HepG2 (cell line): ENCODE results near the gene CASD1. TPM values are rescaled to one million over a fixed set of nuclear protein-coding genes. Genes with fewer than 3 reads are reported as not detected.

ENCODE experiments used
- ATAC-seq: fragments of 200-7000 bp; cut with Tn5 transposase; 3 replicates; pipeline ENCODE4 v1.9.1; 2020; ENCODE audit warnings: mild to moderate bottlenecking, moderate library complexity
- BruUV-seq: library from RNA; stranded (reverse); fragments of 400-500 nt; replicated peaks from 2 replicates; lab custom pipeline; 2021; lab: Mats Ljungman, UMichigan
- CTCF ChIA-PET: fragments of 300-600 bp; formaldehyde crosslinking; extraction: SDS; loops from one replicate; lab custom pipeline; 2021; ENCODE audit warnings: low total read pairs, inconsistent platforms, low intra/inter-chr PET ratio; lab: Yijun Ruan, JAX
- POLR2A ChIA-PET: fragments of 350-600 bp; sonication (Branson Sonifier 250); formaldehyde crosslinking; loops from one replicate; lab custom pipeline; 2020; ENCODE audit warnings: antibody characterized with exemption, inconsistent platforms; lab: Yijun Ruan, JAX
- DNase-seq: peaks from one replicate; pipeline ENCODE4 v3.0.0-alpha.2; 2015; ENCODE audit warnings: low spot score
- FAIRE-seq: peaks from 3 replicates; lab custom pipeline; 2011; peaks lifted over from hg19 to GRCh38; lab: Jason Lieb, UNC
- H2AFZ ChIP-seq: one replicate; pipeline ENCODE4 v1.6.1; 2011; ENCODE audit warnings: low read length, inconsistent platforms
- H3K27ac ChIP-seq: fragments of 300-600 bp; 3 replicates; pipeline ENCODE4 v1.8.0; 2011; ENCODE audit warnings: mixed run types, mild to moderate bottlenecking, mixed read lengths, low read length, inconsistent platforms; ENCODE audit not compliant: insufficient read depth; ENCODE audit errors: extremely low read length
- H3K27me3 ChIP-seq, 2 experiments: fragments of 200-600 bp in 1 of 2; 2 replicates in 1 of 2; 3 replicates in 1 of 2; pipeline versions ENCODE4 v1.6.0 to v1.8.0; 2011; ENCODE audit warnings: low read length in 2 of 2, mild to moderate bottlenecking in 2 of 2, moderate library complexity in 2 of 2, inconsistent platforms in 1 of 2; ENCODE audit not compliant: insufficient read depth in 2 of 2, control insufficient read depth in 1 of 2
- H3K36me3 ChIP-seq, 2 experiments: fragments of 200-600 bp in 1 of 2; replicated peaks in 1 of 2; 2 replicates in 1 of 2; 3 replicates in 1 of 2; pipeline versions ENCODE4 v1.5.1 to v1.8.0; 2011; ENCODE audit warnings: low read length in 2 of 2, inconsistent platforms in 1 of 2; ENCODE audit not compliant: insufficient read depth in 2 of 2, control insufficient read depth in 1 of 2
- H3K4me1 ChIP-seq: 2 replicates; pipeline ENCODE4 v1.5.1; 2012; ENCODE audit warnings: low read length, inconsistent platforms; ENCODE audit not compliant: insufficient read depth
- H3K4me2 ChIP-seq: 2 replicates; pipeline ENCODE4 v1.6.0; 2011; ENCODE audit warnings: low read depth, low read length, inconsistent platforms
- H3K4me3 ChIP-seq, 3 experiments: fragments of 200-600 bp in 1 of 3; sonication (generic), shearing (Covaris generic) in 1 of 3; replicated peaks in 1 of 3; 2 replicates each; pipeline ENCODE4 v1.5.1; 2011 to 2016; ENCODE audit warnings: low read length in 3 of 3, inconsistent platforms in 2 of 3, low read depth in 2 of 3, mild to moderate bottlenecking in 2 of 3, control low read depth in 1 of 3, mixed read lengths in 1 of 3; ENCODE audit not compliant: insufficient read depth in 1 of 3
- H3K79me2 ChIP-seq: one replicate; pipeline ENCODE4 v1.6.1; 2011; ENCODE audit warnings: low read length, inconsistent platforms; ENCODE audit not compliant: insufficient read depth
- H3K9ac ChIP-seq: 2 replicates; pipeline ENCODE4 v1.6.0; 2011; ENCODE audit warnings: mild to moderate bottlenecking, low read depth, low read length, inconsistent platforms; ENCODE audit not compliant: insufficient read depth
- H3K9me3 ChIP-seq: 2 replicates; pipeline ENCODE4 v1.5.1; 2012; ENCODE audit warnings: mild to moderate bottlenecking, low read length
- H4K20me1 ChIP-seq: 2 replicates; pipeline ENCODE4 v1.6.0; 2011; ENCODE audit warnings: inconsistent platforms, mild to moderate bottlenecking, low read length, moderate library complexity; ENCODE audit not compliant: insufficient read depth
- HNF4A ChIP-seq: sonication (generic); formaldehyde crosslinking; IDR thresholded peaks from 2 replicates; pipeline ENCODE4 v1.4.0; 2020; ENCODE audit warnings: missing genetic modification reagents
- HNRNPLL ChIP-seq: fragments of 200-400 bp; formaldehyde crosslinking; IDR thresholded peaks from 2 replicates; pipeline ENCODE4 v1.6.1; 2017; ENCODE audit warnings: mild to moderate bottlenecking, low read depth, low read length; ENCODE audit not compliant: poor library complexity, severe bottlenecking
- MAFF ChIP-seq: IDR thresholded peaks from 2 replicates; pipeline ENCODE4 v1.6.1; 2011; ENCODE audit warnings: low read depth, low read length, improper control_type of control experiment
- MAFK ChIP-seq, 2 experiments: IDR thresholded peaks in 1 of 2; conservative IDR thresholded peaks in 1 of 2; 2 replicates each; pipeline ENCODE4 v1.6.1; 2011; ENCODE audit warnings: improper control_type of control experiment in 2 of 2, low read length in 2 of 2
- TAF15 ChIP-seq: fragments of 200-400 bp; formaldehyde crosslinking; IDR thresholded peaks from one replicate; pipeline ENCODE4 v1.6.1; 2018; ENCODE audit warnings: mild to moderate bottlenecking, low read depth, low read length; ENCODE audit not compliant: poor library complexity, severe bottlenecking
- ZIK1 ChIP-seq: sonication (generic); formaldehyde crosslinking; IDR thresholded peaks from 2 replicates; pipeline ENCODE4 v1.5.0; 2020; ENCODE audit warnings: mild to moderate bottlenecking, low read depth, missing genetic modification reagents, borderline replicate concordance
- ZNF225 ChIP-seq: sonication (generic); formaldehyde crosslinking; IDR thresholded peaks from 2 replicates; pipeline ENCODE4 v1.4.0; 2020; ENCODE audit warnings: mild to moderate bottlenecking, missing genetic modification reagents
- ZNF264 ChIP-seq: sonication (generic); formaldehyde crosslinking; IDR thresholded peaks from 2 replicates; pipeline ENCODE4 v1.4.0; 2020; ENCODE audit warnings: missing genetic modification reagents
- ZNF296 ChIP-seq: sonication (generic); formaldehyde crosslinking; conservative IDR thresholded peaks from 2 replicates; pipeline ENCODE4 v1.5.0; 2020; ENCODE audit warnings: mild to moderate bottlenecking, missing genetic modification reagents
- WGBS: methylation state at CpG from one replicate; pipeline ENCODE4 v1.1.6; 2017; ENCODE audit warnings: low lambda C conversion rate; 5-methylcytosine and 5-hydroxymethylcytosine counted together
- in situ Hi-C: cut with HindIII; loops from 2 replicates; pipeline ENCODE4 v1.10.0; 2017; ENCODE audit warnings: low pct_unique_long_range_greater_than_20kb; ENCODE audit not compliant: extremely low pct_ligation_motif_present
- intact Hi-C: fragments of 100-400 bp; cut with micrococcal nuclease; formaldehyde crosslinking; loops from one replicate; pipeline ENCODE4 v1.10.0; 2022; ENCODE audit not compliant: unreplicated experiment
- polyA plus RNA-seq, 8 experiments: library from polyadenylated mRNA; depleted of rRNA in 3 of 8; stranded (reverse) in 7 of 8; unstranded in 1 of 8; fragments of >200 nt; fragmentation: Illumina TruSeq in 4 of 8; extraction: Trizol in 4 of 8; gene quantifications; 2 replicates each; pipeline versions ENCODE4 v1.2.1 to v1.2.3, GENCODE V29; 2011 to 2016; ENCODE audit warnings: low read depth in 4 of 8, missing spikeins in 1 of 8, mixed read lengths in 1 of 8; ENCODE audit not compliant: insufficient read depth in 1 of 8
- total RNA-seq, 5 experiments: library from RNA; depleted of rRNA; stranded (reverse); fragments of >200 nt; fragmentation: Illumina TruSeq; extraction: Trizol; gene quantifications; 2 replicates each; pipeline ENCODE4 v1.2.3, GENCODE V29; 2016; ENCODE audit warnings: low read depth in 1 of 5
- TF ChIP-seq, protein P1 (sequence below): sonication (generic); formaldehyde crosslinking; IDR thresholded peaks from 2 replicates; pipeline ENCODE4 v1.4.0; 2020; ENCODE audit warnings: missing genetic modification reagents, mild to moderate bottlenecking, borderline replicate concordance
- TF ChIP-seq, protein P2 (sequence below): sonication (generic); formaldehyde crosslinking; IDR thresholded peaks from 2 replicates; pipeline ENCODE4 v1.5.1; 2020; ENCODE audit warnings: mild to moderate bottlenecking, missing genetic modification reagents, moderate library complexity

CASD1 gene
- total and polyA plus RNA-seq, 2 of the 13 experiments (the other 11 are each of a cell fraction or from before 2014, with no cell fraction given): 22.9 to 32.6 TPM

DNA sequence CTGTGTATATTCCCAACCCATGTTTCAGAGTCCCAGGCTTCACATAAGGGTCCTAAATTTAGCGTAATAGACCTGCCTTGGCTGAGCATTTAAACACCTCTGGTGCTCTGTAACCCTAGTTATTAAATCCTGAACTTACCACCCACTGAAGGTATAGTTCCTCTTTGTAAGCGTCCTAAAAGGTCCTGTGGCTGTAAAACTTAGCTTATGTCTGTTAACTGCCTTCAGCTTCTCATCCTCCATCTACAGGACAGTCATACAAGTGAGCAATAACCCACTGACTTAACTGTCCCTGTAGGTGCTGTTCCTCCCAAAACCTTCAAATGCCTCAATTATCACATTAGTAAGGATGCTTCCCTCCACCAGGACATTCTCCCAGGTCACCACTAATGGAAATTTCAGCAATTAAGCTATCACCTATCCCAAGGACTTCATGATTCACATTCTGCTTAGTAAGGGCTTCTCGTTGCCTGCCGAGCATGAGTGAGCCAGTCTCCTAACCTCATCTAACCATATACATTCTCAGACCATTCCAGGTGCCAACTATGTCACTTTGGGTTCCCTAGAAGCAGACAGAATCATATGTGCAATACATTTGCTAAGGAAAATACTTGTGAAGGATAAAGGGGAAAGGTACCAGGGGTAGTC is 55.8 kb downstream of the CASD1 start:
- in situ Hi-C loops (no loop called here), intact Hi-C loops (loop anchor here (10.0 kb wide), 1 partner anchor 339 kb away; the partner anchor contains the start of gene PPP1R9A)
- no peaks in the 10 kb centered on the region for H3K27me3 ChIP-seq
- H3K4me3 ChIP-seq: no peak overlapping the region
- TF ChIP-seq ZNF296 (no peak), ZIK1 (no peak), MAFF (peak; percentile 50), ZNF264 (no peak), TAF15 (no peak), MAFK (conservative IDR thresholded peaks at IDR 0.05 in 1 of 2, IDR thresholded peaks at IDR 0.05 in 1 of 2; ENCODE audit: low read length in 2 of 2) (peak; percentile 12 to 62; a peak in 2 of 4 replicates), HNRNPLL (no peak), HNF4A (CRISPR knock-in tag) (no peak), ZNF225 (no peak)
- TF ChIP-seq, protein P1, sequence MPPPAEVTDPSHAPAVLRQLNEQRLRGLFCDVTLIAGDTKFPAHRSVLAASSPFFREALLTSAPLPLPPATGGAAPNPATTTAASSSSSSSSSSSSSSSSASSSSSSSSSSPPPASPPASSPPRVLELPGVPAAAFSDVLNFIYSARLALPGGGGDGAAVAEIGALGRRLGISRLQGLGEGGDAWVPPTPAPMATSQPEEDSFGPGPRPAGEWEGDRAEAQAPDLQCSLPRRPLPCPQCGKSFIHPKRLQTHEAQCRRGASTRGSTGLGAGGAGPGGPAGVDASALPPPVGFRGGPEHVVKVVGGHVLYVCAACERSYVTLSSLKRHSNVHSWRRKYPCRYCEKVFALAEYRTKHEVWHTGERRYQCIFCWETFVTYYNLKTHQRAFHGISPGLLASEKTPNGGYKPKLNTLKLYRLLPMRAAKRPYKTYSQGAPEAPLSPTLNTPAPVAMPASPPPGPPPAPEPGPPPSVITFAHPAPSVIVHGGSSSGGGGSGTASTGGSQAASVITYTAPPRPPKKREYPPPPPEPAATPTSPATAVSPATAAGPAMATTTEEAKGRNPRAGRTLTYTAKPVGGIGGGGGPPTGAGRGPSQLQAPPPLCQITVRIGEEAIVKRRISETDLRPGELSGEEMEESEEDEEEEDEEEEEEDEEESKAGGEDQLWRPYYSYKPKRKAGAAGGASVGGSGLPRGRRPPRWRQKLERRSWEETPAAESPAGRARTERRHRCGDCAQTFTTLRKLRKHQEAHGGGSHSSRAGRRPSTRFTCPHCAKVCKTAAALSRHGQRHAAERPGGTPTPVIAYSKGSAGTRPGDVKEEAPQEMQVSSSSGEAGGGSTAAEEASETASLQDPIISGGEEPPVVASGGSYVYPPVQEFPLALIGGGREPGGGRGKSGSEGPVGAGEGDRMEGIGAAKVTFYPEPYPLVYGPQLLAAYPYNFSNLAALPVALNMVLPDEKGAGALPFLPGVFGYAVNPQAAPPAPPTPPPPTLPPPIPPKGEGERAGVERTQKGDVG (CRISPR knock-in tag): no peak
- TF ChIP-seq, protein P2, sequence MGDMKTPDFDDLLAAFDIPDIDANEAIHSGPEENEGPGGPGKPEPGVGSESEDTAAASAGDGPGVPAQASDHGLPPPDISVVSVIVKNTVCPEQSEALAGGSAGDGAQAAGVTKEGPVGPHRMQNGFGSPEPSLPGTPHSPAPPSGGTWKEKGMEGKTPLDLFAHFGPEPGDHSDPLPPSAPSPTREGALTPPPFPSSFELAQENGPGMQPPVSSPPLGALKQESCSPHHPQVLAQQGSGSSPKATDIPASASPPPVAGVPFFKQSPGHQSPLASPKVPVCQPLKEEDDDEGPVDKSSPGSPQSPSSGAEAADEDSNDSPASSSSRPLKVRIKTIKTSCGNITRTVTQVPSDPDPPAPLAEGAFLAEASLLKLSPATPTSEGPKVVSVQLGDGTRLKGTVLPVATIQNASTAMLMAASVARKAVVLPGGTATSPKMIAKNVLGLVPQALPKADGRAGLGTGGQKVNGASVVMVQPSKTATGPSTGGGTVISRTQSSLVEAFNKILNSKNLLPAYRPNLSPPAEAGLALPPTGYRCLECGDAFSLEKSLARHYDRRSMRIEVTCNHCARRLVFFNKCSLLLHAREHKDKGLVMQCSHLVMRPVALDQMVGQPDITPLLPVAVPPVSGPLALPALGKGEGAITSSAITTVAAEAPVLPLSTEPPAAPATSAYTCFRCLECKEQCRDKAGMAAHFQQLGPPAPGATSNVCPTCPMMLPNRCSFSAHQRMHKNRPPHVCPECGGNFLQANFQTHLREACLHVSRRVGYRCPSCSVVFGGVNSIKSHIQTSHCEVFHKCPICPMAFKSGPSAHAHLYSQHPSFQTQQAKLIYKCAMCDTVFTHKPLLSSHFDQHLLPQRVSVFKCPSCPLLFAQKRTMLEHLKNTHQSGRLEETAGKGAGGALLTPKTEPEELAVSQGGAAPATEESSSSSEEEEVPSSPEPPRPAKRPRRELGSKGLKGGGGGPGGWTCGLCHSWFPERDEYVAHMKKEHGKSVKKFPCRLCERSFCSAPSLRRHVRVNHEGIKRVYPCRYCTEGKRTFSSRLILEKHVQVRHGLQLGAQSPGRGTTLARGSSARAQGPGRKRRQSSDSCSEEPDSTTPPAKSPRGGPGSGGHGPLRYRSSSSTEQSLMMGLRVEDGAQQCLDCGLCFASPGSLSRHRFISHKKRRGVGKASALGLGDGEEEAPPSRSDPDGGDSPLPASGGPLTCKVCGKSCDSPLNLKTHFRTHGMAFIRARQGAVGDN (CRISPR knock-in tag): no peak
- 94% methylated on average over 4 of the region's 4 CpGs for WGBS
- no peaks in the 10 kb centered on the region for H3K79me2 ChIP-seq
- ATAC-seq: no peak
- no peaks in the 10 kb centered on the region for H3K9me3 ChIP-seq
- H3K4me2 ChIP-seq: no peak overlapping the region
- no peak overlapping the region for H3K27ac ChIP-seq
- H3K36me3 ChIP-seq: no peaks in the 10 kb centered on the region
- H3K9ac ChIP-seq: no peak overlapping the region
- no peaks in the 10 kb centered on the region for H4K20me1 ChIP-seq
- POLR2A ChIA-PET: no interaction called here
- no peak for FAIRE-seq
- H2AFZ ChIP-seq: no peak overlapping the region
- CTCF ChIA-PET: no interaction called here
- BruUV-seq: no TSS peak
- peaks cover 29% of the 10 kb centered on the region for H3K4me1 ChIP-seq
- DNase-seq: no peak
